ENCODE data around the gene EIF2S3B. TPM values are rescaled to one million over a fixed set of nuclear protein-coding genes. Genes with fewer than 3 reads are reported as not detected.
"Not testable (repeated sequence)": the region's sequence is repeated elsewhere in the genome, so short reads cannot be mapped to it uniquely, and the experiment has no call there.

The EIF2S3B gene
- total RNA-seq, 1 experiment from 2014 or later, result 0.96 TPM

DNA sequence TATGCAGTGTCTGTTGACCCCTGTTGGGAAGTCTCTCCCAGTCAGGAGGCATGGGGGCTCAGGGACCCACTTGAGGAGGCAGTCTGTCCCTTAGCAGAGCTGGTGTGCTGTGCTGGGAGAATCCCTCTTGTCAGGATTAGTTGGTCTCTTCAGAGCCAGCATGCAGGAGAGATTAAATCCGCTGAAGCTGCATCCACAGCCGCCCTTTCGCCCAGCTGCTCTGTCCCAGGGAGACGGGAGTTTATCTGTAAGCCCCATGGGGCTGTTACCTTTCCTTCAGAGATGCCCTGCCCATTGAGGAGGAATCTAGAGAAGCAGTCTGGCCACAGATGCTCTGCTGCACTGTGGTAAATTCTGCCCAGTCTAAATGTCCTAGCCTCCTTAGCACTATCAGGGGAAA lies 39.4 kb upstream of the EIF2S3B start:
- Histone ChIP-seq H3K36me3 (ENCODE audit: low read depth) (no peaks in the 10 kb centered on the region), H3K4me2 (no peak overlapping the region), H3K9me2 (ENCODE audit: insufficient read depth) (no peaks in the 10 kb centered on the region), H3K27ac (no peak overlapping the region), H3K27me3 (ENCODE audit: insufficient read depth, low read depth) (0 out of 2 replicates have a peak, but pooled peaks cover 9% of the 10 kb centered on the region), H3K9me3 (ENCODE audit: insufficient read depth, low read depth) (no peaks in the 10 kb centered on the region), H4K20me1 (ENCODE audit: insufficient read depth) (no peaks in the 10 kb centered on the region), H3K4me1 (replicated peaks; ENCODE audit: insufficient read depth) (no peaks in the 10 kb centered on the region), H3K79me2 (ENCODE audit: low read depth) (no peaks in the 10 kb centered on the region), H3K4me3 (no peak overlapping the region), H3F3A (ENCODE audit: insufficient read depth, low read depth) (no peaks in the 10 kb centered on the region), H2AFZ (no peak overlapping the region)
- DNase-seq, result no peak
- ChIA-PET CTCF (no interaction called here), POLR2A (ENCODE audit: unreplicated experiment) (no interaction called here)
- TF ChIP-seq EZH2 (IDR thresholded peaks at IDR 0.05; ENCODE audit: low read depth), result no peak
- TF ChIP-seq, protein P1, sequence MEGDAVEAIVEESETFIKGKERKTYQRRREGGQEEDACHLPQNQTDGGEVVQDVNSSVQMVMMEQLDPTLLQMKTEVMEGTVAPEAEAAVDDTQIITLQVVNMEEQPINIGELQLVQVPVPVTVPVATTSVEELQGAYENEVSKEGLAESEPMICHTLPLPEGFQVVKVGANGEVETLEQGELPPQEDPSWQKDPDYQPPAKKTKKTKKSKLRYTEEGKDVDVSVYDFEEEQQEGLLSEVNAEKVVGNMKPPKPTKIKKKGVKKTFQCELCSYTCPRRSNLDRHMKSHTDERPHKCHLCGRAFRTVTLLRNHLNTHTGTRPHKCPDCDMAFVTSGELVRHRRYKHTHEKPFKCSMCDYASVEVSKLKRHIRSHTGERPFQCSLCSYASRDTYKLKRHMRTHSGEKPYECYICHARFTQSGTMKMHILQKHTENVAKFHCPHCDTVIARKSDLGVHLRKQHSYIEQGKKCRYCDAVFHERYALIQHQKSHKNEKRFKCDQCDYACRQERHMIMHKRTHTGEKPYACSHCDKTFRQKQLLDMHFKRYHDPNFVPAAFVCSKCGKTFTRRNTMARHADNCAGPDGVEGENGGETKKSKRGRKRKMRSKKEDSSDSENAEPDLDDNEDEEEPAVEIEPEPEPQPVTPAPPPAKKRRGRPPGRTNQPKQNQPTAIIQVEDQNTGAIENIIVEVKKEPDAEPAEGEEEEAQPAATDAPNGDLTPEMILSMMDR (conservative IDR thresholded peaks at IDR 0.05), result no peak
- intact Hi-C loops (cut with micrococcal nuclease; ENCODE audit: unreplicated experiment), result no loop called here
- BruUV-seq (replicated peaks), result no TSS peak

DNA sequence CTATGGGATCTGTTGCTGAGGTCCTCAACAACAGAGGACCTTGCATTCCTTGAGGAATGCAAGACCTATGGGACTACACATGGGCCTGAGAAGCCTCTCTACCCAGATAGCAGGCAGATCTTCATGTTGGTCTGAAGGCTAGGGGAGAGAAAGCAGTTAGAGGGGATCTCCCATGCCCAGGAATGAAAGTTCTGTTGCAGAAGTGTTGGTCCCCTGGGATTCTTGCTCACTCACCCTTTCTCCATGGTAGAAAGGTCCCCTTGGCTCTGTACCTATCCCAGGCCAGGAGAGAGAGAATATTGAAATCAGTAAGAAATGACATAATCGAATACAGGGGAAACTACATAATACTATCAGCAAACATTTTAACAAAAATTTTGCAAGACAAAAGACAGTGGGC lies 36.0 kb upstream of the EIF2S3B start:
- Histone ChIP-seq H3K36me3 (ENCODE audit: low read depth) (no peaks in the 10 kb centered on the region), H3K4me2 (no peak overlapping the region), H3F3A (ENCODE audit: insufficient read depth, low read depth) (no peaks in the 10 kb centered on the region), H2AFZ (no peak overlapping the region), H3K27ac (no peak overlapping the region), H3K79me2 (ENCODE audit: low read depth) (no peaks in the 10 kb centered on the region), H4K20me1 (ENCODE audit: insufficient read depth) (no peaks in the 10 kb centered on the region), H3K9me3 (ENCODE audit: insufficient read depth, low read depth) (no peaks in the 10 kb centered on the region), H3K27me3 (ENCODE audit: insufficient read depth, low read depth) (no peaks in the 10 kb centered on the region), H3K4me3 (no peak overlapping the region), H3K9me2 (ENCODE audit: insufficient read depth) (no peaks in the 10 kb centered on the region), H3K4me1 (replicated peaks; ENCODE audit: insufficient read depth) (no peaks in the 10 kb centered on the region)
- DNase-seq, result no peak
- ChIA-PET POLR2A (ENCODE audit: unreplicated experiment) (no interaction called here), CTCF (no interaction called here)
- intact Hi-C loops (cut with micrococcal nuclease; ENCODE audit: unreplicated experiment), result no loop called here
- no peak for TF ChIP-seq EZH2 (IDR thresholded peaks at IDR 0.05; ENCODE audit: low read depth)
- TF ChIP-seq, protein P1 (conservative IDR thresholded peaks at IDR 0.05), result no peak
- no TSS peak for BruUV-seq (replicated peaks)

DNA sequence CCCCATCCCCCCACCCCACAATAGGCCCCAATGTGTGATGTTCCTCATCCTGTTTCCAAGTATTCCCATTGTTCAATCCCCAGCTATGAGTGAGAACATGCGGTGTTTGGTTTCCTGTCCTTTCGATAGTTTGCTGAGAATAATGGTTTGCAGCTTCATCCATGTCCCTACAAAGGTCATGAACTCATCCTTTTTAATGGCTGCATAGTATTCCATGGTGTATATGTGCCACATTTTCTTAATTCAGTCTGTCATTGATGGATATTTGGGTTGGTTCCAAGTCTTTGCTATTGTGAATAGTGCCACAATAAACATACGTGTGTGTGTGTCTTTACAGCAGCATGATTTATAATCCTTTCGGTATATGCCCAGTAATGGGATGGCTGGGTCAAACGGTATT lies 32.9 kb upstream of the EIF2S3B start:
- H3K9me2 ChIP-seq (ENCODE audit: insufficient read depth); intact Hi-C loops (cut with micrococcal nuclease; ENCODE audit: unreplicated experiment); H3K27me3 ChIP-seq (ENCODE audit: insufficient read depth, low read depth); H3K4me2 ChIP-seq; DNase-seq; BruUV-seq (replicated peaks); H3K9me3 ChIP-seq (ENCODE audit: insufficient read depth, low read depth); H3K4me1 ChIP-seq (replicated peaks; ENCODE audit: insufficient read depth); H3K4me3 ChIP-seq; H2AFZ ChIP-seq; CTCF ChIA-PET; H3K27ac ChIP-seq; H3K79me2 ChIP-seq (ENCODE audit: low read depth); H3K36me3 ChIP-seq (ENCODE audit: low read depth); H4K20me1 ChIP-seq (ENCODE audit: insufficient read depth); POLR2A ChIA-PET (ENCODE audit: unreplicated experiment); H3F3A ChIP-seq (ENCODE audit: insufficient read depth, low read depth): not testable (repeated sequence)

DNA sequence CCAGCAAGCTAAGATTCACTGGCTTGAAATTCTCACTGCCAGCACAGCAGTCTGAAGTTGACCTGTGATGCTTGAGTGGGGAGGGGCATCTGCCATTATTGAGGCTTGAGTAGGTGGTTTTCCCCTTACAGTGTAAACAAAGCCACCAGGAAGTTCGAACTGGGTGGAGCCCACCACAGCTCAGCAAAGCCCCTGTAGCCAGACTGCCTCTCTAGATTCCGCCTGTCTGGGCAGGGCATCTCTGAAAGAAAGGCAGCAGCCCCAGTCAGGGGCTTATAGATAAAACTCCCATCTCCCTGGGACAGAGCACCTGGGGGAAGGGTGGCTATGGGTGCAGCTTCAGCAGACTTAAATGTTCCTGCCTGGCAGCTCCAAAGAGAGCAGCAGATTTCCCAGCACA lies 23.8 kb upstream of the EIF2S3B start:
- H3K4me3 ChIP-seq; H3F3A ChIP-seq (ENCODE audit: insufficient read depth, low read depth); H3K9me2 ChIP-seq (ENCODE audit: insufficient read depth); H3K79me2 ChIP-seq (ENCODE audit: low read depth); CTCF ChIA-PET; BruUV-seq (replicated peaks); H4K20me1 ChIP-seq (ENCODE audit: insufficient read depth); H2AFZ ChIP-seq; H3K36me3 ChIP-seq (ENCODE audit: low read depth); H3K27ac ChIP-seq; POLR2A ChIA-PET (ENCODE audit: unreplicated experiment); DNase-seq; intact Hi-C loops (cut with micrococcal nuclease; ENCODE audit: unreplicated experiment); H3K9me3 ChIP-seq (ENCODE audit: insufficient read depth, low read depth); H3K4me2 ChIP-seq; H3K27me3 ChIP-seq (ENCODE audit: insufficient read depth, low read depth); H3K4me1 ChIP-seq (replicated peaks; ENCODE audit: insufficient read depth): not testable (repeated sequence)

DNA sequence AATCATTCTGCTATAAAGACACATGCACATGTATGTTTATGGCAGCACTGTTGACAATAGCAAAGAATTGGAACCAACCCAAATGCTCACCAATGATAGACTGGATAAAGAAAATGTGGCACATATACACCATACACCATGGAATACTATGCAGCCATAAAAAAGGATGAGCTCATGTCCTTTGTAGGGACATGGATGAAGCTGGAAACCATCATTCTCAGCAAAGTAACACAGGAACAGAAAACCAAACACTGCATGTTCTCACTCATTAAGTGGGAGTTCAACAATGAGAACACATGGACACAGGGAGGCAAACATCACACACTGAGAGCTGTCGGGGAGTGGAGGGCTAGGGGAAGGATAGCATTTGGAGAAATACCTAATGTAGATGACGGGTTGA lies 18.4 kb upstream of the EIF2S3B start:
- H4K20me1 ChIP-seq (ENCODE audit: insufficient read depth); H3K4me2 ChIP-seq; H2AFZ ChIP-seq; H3K4me3 ChIP-seq; H3K9me2 ChIP-seq (ENCODE audit: insufficient read depth); CTCF ChIA-PET; intact Hi-C loops (cut with micrococcal nuclease; ENCODE audit: unreplicated experiment); H3K27ac ChIP-seq; H3K4me1 ChIP-seq (replicated peaks; ENCODE audit: insufficient read depth); H3K27me3 ChIP-seq (ENCODE audit: insufficient read depth, low read depth); DNase-seq; BruUV-seq (replicated peaks); POLR2A ChIA-PET (ENCODE audit: unreplicated experiment); H3K36me3 ChIP-seq (ENCODE audit: low read depth); H3K9me3 ChIP-seq (ENCODE audit: insufficient read depth, low read depth); H3K79me2 ChIP-seq (ENCODE audit: low read depth); H3F3A ChIP-seq (ENCODE audit: insufficient read depth, low read depth): not testable (repeated sequence)
